SH-SY5Y (cell line): Measurements from ENCODE around the gene AK8.

Experiments used
- GATA2 ChIP-seq: IDR thresholded peaks from 2 replicates; pipeline ENCODE4 v1.6.1; 2011; ENCODE audit warnings: mild to moderate bottlenecking, low read depth, low read length
- GATA3 ChIP-seq: IDR thresholded peaks from 2 replicates; pipeline ENCODE4 v1.6.1; 2011; ENCODE audit warnings: low read depth, mild to moderate bottlenecking, low read length, moderate library complexity

DNA sequence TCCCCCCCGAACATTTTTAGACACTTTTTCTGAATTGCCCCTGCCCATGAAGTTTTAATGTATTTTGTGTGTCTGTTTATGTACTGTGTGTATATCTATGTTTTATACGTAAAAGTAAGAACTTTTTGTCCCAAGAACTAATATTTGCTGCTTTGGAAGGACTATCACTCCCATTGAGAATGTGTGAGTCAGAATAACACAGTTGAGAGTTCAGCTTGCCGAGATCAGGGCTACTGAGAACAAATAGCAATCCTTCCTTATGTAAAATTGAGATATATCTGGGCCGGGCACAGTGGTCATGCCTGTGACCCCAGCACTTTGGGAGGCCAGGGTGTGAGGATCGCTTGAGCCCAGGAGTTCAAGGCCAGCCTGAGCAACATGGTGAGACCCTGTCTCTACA, 196.5 kb downstream of the AK8 start:
- no peak for TF ChIP-seq GATA2
- TF ChIP-seq GATA3 = no peak
